ENCODE results near the gene SHMT1.

- no peak for TF ChIP-seq CTCF (optimal IDR thresholded peaks at IDR 0.05 in 1 of 3, IDR thresholded peaks at IDR 0.05 in 1 of 3, conservative IDR thresholded peaks at IDR 0.05 in 1 of 3; ENCODE audit: extremely low read depth in 1 of 3, insufficient read depth in 2 of 3, low read length in 3 of 3)
- no peak for TF ChIP-seq EZH2 (IDR thresholded peaks at IDR 0.05; ENCODE audit: low read length)
Observed at GRCh38 chr17:18380471-18381157, 17.3 kb upstream of the SHMT1 start.
